Measurements from ENCODE around the gene PRKAG2.
"Not testable (repeated sequence)": the region's sequence is repeated elsewhere in the genome, so short reads cannot be mapped to it uniquely, and the experiment has no call there.

Gene PRKAG2

GRCh38 chr7:151586531-151587260, 290.2 kb downstream of the PRKAG2 start:
- DNase-seq (ENCODE audit: low read depth), result no peak

GRCh38 chr7:151585744-151586393, 291.0 kb downstream of the PRKAG2 start:
- DNase-seq (ENCODE audit: low read depth), result no peak

DNA sequence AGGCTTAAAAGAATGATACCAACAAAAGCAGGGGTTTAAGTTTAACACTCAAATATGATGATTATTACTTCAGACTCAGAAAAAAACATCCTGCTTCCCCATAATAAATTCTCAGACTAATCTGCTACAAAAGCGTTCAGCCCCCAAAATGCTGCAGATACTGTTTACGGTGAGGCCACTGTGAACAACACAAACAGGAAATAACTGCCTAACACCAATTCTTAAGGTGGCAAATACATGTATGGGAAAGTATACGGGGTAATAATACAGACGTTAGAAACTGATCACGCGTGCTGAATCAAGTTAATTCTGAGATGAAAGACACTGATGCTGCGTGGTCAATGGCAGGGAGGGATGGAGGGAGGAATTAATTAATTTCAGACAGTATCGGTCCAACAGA, 295.2 kb downstream of the PRKAG2 start:
- no peak for DNase-seq (ENCODE audit: low read depth)

DNA sequence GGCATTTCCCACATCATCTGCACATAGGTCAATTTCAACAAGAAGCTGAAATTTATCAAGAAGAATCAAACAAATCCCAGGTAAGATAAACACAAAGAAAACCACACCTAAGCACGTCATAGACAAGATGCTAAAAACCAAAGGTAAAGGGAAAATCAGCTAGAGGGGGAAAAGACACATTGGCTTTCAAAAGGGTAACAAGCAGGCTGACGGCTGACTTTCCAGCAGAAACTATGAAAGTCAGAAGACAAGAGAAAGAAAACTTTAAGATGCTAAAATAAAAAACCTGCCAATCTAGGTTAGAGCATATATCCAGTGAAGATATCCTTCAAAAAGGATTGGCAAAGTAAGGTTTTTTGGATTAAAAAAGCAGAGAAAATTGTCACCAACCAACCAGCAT, 297.3 kb downstream of the PRKAG2 start:
- no peak for DNase-seq (ENCODE audit: low read depth)

DNA sequence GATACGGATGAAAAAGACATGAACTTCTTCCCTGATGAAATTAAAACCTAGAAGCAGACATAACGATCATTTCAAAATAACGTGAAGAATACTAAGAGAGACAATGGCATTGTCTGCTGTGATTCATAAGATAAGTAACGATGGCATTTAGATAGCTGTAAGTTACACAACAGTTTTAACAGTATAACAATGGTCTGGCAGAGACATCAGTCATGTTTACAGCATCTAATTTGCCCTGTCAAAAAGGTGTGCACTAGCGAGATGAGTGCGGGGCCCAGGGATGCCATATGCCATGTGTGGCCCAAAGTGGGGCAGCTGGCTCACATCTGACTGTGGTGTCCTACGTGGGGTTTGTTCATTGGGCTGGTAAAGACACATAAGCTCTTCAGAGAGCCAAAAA, 301.5 kb downstream of the PRKAG2 start:
- no peak for DNase-seq (ENCODE audit: low read depth)

GRCh38 chr7:151573046-151573445, 303.9 kb downstream of the PRKAG2 start:
- DNase-seq (ENCODE audit: low read depth), result not testable (repeated sequence)

GRCh38 chr7:151572136-151572535, 304.8 kb downstream of the PRKAG2 start:
- no peak for DNase-seq (ENCODE audit: low read depth)

- DNase-seq (ENCODE audit: low read depth), result no peak
These were observed 305.4 kb downstream of the PRKAG2 start for GRCh38 chr7:151571471-151571870.

GRCh38 chr7:151570366-151570915, 306.5 kb downstream of the PRKAG2 start:
- no peak for DNase-seq (ENCODE audit: low read depth)

DNA sequence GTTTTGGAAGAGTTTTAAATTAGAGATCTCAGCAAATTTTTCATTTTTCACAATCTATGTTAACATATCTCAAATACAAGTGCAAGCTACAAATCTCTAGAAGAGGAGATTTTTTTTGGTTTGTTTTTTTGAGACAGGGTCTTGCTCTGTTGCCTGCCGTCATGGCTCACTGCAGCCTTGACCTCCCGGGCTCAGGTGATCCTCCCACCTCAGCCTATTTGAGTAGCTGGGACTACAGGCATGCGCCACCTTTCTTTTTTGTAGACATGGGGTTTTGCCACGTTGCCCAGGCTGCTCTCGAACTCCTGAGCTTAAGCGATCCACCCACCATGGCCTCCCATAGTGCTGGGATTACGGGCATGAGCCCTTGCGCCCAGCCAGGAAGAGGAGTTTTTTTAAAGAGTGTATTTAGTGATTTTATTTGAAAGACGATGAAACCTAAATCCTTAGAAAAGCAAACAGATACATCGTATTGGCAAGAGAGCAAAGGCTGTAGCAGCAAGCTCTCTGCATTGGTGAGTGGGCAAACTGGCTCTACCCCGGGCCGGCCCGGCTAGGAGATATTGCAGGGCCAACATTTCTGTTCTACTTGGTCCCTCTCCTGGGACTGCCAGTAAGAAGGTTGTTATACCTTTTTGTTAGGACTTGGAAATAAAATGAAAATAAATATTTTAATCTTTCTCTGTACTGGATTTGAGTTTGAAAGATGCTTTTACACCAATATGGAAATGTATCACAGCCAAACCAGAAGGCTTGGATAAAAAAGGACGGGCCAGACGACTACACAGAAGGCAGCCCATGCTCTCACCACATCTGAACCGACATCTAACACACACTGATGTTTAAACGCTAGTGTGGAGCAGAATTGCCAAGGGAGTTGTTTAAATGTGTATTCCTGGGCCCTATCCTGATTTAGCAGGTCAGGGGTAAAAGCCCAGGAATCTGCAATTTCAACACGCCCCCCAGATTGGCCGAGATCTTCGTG, 307.7 kb downstream of the PRKAG2 start:
- no peak for DNase-seq (ENCODE audit: low read depth)

DNA sequence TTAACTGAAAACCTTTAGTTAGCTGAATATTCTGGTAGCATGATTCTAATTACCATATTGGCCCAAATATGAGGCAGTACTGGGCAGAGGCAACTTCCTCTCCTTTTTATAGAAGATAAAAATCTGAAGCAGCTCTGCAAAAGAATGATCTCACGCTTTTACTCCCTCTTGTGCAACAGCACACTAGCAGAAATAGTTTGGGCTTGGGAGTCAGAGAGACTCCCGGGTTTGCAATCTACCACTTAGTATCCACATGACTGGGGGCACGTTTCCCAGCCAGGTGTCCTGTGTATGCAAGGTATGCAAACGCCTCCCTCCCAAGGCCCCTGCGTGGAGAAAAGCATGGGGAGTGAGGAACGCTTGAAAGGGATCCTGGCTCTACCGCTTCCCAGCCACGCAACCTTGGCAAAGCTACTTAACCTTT, 310.0 kb downstream of the PRKAG2 start:
- no peak for DNase-seq (ENCODE audit: low read depth)

GRCh38 chr7:151565541-151565940, 311.4 kb downstream of the PRKAG2 start:
- DNase-seq (ENCODE audit: low read depth), result no peak

GRCh38 chr7:151560243-151560642, 316.7 kb downstream of the PRKAG2 start:
- no peak for DNase-seq (ENCODE audit: low read depth)

- no peak for DNase-seq (ENCODE audit: low read depth)
These were observed 317.2 kb downstream of the PRKAG2 start for GRCh38 chr7:151559557-151560183.

- no peak for DNase-seq (ENCODE audit: low read depth)
These were observed 318.3 kb downstream of the PRKAG2 start for GRCh38 chr7:151558575-151558974.

DNA sequence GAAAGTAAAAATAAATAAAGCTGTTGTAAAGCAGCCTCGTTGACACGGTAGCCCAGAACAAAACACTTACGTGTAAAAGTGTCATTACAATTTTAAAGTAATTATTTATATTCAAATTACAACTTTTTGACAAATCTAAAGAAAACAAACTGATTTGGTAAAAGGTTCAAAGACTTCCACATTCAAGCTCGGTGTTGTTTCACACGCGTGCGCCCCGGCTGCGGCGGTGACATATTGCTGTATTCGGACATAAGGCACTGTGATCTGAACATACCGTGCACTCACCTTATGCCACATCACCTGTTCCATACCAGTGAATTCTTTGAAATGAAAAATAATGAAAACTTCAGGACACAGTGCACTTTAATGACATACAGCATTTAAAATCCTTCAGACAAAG, 320.3 kb downstream of the PRKAG2 start:
- no peak for DNase-seq (ENCODE audit: low read depth)

GRCh38 chr7:151553356-151553755, 323.6 kb downstream of the PRKAG2 start:
- DNase-seq (ENCODE audit: low read depth), result no peak

DNA sequence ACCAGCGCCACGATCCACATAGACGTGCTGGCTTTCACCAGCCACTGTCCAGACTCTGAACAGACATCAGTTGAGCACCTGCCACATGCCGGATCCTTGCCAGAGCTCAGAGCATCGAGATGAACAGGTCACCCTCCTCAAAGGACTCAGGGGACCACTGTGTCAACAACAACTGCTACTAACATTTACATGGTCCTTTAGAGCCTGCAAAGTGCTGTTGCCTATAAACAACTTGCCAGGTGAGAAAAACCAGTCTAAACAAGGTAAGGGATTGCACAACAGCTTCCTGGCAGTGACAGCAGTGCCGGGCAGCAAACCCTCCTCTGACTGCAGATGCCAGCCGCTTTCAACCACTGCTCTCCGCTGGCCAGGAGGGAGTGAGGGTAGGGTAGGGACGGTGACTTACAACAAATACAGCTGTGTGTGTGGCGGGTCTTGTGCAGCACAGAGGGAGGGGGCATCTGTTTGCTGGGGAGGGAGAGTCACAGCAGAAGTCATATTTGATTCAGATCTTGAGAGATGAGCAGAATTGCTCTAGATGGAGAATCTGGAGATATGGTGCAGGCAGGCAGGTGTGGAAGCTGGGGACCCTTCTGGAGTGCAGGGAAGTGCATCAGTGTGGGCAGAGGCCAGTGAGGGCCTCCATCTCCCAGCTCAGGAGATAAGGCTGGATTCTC, 324.4 kb downstream of the PRKAG2 start:
- no peak for DNase-seq (ENCODE audit: low read depth)

DNA sequence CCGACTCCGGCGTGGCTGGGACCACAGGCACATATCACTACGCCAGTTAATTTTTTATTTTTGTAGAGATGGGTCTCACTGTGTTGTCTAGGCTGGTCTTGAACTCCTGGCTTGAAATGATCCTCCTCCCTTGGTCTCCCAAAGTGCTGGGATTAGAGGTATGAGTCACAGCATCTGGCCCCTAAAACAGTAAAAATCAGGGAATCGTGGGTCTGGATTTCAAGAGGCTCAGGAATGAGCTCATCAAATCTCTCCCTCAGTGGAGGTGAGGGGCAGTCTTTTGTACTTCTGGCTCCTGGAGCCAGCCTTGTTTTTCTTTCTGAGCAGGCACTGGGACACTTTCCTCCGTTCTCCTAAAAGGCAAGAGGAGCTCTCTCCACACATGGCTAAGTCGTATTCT, 325.1 kb downstream of the PRKAG2 start:
- no peak for DNase-seq (ENCODE audit: low read depth)

DNA sequence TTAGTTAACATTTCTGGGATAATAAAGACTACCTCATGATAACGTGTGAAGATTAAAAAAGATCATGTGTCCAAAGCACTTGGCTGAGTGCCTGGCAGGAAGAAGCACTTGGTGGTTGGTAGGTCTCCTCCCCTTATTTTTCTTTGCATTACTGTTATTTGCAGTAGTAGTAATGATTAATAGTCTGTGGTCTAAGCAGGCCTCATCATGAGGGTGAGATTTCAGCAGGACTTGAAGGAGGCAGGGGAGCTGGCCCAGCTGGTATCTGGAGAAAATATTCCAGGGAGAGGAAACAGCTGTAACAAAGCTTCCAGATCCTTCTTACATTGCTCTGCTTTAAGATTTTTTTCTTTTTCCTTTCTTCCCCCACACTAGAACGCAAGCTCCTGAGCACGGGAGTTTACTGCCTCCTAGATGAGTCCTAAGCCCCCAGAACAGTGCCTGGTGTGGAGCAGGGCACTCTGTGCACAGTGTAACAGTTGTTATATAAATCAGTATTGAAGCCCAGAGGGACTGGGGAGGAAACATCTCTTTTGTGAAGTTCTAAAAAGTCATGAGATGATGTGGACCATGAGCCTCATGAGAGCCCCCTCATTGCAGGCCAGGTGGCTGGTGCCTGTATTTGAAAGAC, 326.1 kb downstream of the PRKAG2 start:
- DNase-seq (ENCODE audit: low read depth), result no peak

DNA sequence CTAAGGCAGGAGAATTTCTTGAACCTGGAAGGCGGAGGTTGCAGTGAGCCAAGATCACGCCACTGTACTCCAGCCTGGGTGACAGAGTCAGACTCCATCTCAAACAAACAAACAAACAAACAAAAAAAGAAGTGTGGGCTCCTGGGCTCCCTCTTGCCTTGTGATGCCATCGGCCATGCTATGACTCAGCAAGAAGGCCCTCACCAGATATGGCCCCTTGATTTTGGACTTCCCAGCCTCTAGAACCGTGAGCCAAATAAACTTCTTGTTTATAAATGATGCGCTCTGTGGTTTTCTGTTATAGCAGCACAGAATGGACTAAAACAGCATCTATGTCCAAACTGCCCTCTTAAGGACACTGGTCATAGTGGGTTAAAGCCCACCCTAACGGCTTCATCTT, 327.3 kb downstream of the PRKAG2 start:
- DNase-seq (ENCODE audit: low read depth), result no peak

All from stimulated activated CD8-positive, alpha-beta memory T cell treated with anti-CD3 and anti-CD28 coated beads, Interleukin-15, amount 100 ng/mL, for 24 hours (primary cell).